C4-2B (cell line): Measurements from ENCODE around the gene MSANTD3.

ENCODE experiments used
- H3K27ac ChIP-seq: fragments of 450-650 bp; 2 replicates; pipeline ENCODE4 v1.5.1; 2017
- CTCF ChIP-seq: fragments of 450-650 bp; conservative IDR thresholded peaks from 2 replicates; pipeline ENCODE4 v1.5.1; 2017; ENCODE audit warnings: mild to moderate bottlenecking
- ZFX ChIP-seq: fragments of 450-650 bp; IDR thresholded peaks from 2 replicates; pipeline ENCODE4 v1.6.1; 2017

The MSANTD3 gene

DNA sequence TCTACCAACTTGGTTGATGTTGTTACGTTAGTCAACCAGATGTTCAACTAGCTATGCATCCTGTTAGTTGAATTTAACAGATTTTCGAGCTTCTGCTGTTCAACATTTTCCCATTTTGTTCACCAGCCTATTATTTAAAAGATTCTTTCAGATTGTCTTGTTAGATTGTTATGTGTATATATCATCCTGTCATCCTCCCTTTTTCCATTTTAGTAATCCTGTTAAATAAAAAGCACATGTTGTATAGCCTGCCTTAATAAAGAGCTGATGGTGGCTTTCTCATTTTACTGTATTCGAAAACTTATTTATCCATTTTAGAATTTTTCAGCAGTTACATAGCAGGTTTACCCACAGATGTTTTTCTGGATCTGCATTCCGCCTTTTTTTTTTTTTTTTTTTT lies 50.3 kb downstream of the MSANTD3 start:
- no peak for TF ChIP-seq CTCF
- no peak for TF ChIP-seq ZFX
- no peak overlapping the region for H3K27ac ChIP-seq

- no peak overlapping the region for H3K27ac ChIP-seq
- TF ChIP-seq ZFX (no peak), CTCF (no peak)
Measured at GRCh38 chr9:100478192-100478591, 51.2 kb downstream of the MSANTD3 start.

DNA sequence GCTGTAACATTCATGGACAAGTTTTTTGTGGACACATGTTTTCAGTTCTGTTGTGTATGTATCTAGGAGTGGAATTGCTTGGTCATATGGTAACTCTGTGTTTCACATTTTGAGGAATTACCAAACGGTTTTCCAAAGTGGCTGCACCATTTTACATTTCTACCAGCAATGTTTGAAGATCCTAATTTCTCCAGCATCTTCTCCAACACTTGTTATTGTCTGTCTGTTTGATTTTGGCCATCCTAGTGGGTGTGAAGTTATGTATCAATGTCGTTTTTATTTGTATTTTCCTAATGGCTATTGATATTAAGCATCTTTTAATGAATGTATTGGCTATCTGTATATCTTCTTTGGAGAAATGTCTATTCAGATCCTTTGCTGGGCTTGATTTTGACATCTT lies 52.9 kb downstream of the MSANTD3 start:
- H3K27ac ChIP-seq: no peak overlapping the region
- no peak for TF ChIP-seq ZFX
- TF ChIP-seq CTCF: no peak

DNA sequence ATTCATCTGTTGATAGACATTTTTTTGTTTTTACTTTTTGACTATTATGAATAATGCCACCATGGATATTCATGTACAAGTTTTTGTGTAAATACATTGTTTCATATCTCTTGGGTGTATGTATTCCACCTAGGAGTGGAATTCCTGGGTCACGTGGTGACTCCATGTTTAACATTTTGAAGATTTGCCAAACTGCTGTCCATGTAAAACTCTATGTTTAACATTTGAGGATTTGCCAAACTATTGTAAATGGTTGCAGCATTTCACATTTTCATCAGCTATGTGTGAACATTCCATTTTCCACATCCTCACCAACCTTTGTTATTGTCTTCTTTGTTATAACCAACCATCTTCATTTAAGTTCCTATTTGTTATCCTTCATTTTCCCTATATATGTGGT lies 58.3 kb downstream of the MSANTD3 start:
- H3K27ac ChIP-seq: no peak overlapping the region
- TF ChIP-seq ZFX (no peak), CTCF (no peak)

DNA sequence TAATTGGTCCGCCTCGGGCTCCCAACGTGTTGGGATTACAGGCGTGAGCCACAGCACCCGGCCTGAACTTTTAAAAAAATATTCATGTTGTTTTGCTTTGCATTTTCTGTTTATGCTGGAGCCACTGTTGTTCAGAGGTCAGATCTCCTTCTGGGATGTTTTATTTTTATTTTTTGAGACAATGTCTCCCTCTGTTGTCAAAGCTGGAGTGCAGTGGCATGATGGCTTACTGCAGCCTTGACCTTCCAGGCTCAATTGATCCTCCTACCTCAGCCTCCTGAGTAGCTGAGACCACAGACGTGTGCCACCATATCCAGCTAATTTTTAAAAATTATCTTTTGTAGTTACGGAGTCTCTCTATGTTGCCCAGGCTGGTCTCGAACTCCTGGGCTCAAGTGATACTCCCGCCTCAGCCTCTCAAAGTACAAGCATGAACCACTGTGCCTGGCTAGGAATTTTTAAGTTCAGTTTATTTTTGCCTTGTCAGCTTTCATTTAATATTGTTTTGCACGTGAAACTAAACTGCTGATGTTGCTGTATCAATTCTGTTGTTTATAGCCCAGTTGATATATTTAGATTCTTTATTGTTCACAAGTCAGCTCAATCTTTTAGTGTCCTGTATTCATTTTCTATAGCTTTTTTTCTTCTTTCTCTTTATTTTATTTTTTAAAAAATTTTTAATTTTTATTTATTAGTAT lies 59.7 kb downstream of the MSANTD3 start:
- TF ChIP-seq CTCF (peak; percentile 16; the same call in 1 of the 2 replicates), ZFX (no peak)
- H3K27ac ChIP-seq: no peak overlapping the region

- H3K27ac ChIP-seq: no peak overlapping the region
- TF ChIP-seq ZFX (no peak), CTCF (no peak)
Measured at GRCh38 chr9:100488177-100488576, 61.2 kb downstream of the MSANTD3 start.

DNA sequence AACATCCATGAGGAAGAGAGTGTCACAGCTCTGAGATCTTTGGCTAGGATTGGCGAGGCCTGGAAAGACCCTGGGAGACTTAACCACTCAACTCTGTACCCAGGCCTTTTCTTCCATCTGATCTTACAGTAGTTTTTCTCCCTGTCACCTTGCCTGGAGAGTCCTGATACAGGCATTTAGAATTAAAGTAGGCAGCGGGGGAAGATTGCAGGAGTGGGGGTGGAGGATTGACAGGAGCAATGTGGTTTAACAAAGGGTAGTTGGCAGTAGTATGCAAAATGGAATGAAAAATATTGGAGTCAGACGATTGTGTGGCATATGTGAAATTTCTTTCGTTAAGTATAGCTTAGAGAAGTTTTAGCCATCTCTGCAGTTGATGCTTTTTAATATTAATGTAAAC lies 62.9 kb downstream of the MSANTD3 start:
- TF ChIP-seq CTCF (no peak), ZFX (no peak)
- H3K27ac ChIP-seq: no peak overlapping the region
